ENCODE results near the gene HPN. TPM values are rescaled to one million over a fixed set of nuclear protein-coding genes. Genes with fewer than 3 reads are reported as not detected.

Gene HPN
- total and polyA plus RNA-seq, 2 donors from 2014 or later, result 134 to 331 TPM

- Histone ChIP-seq H3K27ac (ENCODE audit: low read depth in 2 of 2, low read length in 2 of 2) (no peak overlapping the region), H3K9me3 (ENCODE audit: control insufficient read depth in 2 of 3, insufficient read depth in 1 of 3, low read length in 3 of 3) (no peaks in the 10 kb centered on the region), H3K4me1 (ENCODE audit: control insufficient read depth in 2 of 3, insufficient read depth in 2 of 3, low read depth in 1 of 3, low read length in 3 of 3) (peaks cover 0 to 8% (median 0%) of the 10 kb centered on the region in 3 donors), H3K4me3 (ENCODE audit: low read length in 3 of 3) (no peak overlapping the region), H3K36me3 (ENCODE audit: control insufficient read depth in 2 of 3, insufficient read depth in 3 of 3, low read length in 3 of 3) (peaks cover 4 to 19% (median 5%) of the 10 kb centered on the region in 3 donors), H3K9ac (ENCODE audit: low read length in 3 of 3) (no peak overlapping the region), H3K27me3 (ENCODE audit: control insufficient read depth, insufficient read depth, low read length) (no peaks in the 10 kb centered on the region)
- FAIRE-seq, result no peak
- no peak for DNase-seq
- TF ChIP-seq CTCF (IDR thresholded peaks at IDR 0.05; ENCODE audit: borderline replicate concordance, extremely low read depth, insufficient read depth), result no peak
- intact Hi-C loops (cut with DNase I), result no loop called here
Observed at GRCh38 chr19:35008891-35009341, 32.6 kb upstream of the HPN start.

- FAIRE-seq, result no peak
- intact Hi-C loops (cut with DNase I), result loop anchor here (5.0 kb wide), 1 partner anchor 37 kb away; no protein-coding TSS in a partner anchor
Observed at GRCh38 chr19:35009424-35010415, 31.8 kb upstream of the HPN start.

GRCh38 chr19:35011091-35011689, 30.3 kb upstream of the HPN start:
- intact Hi-C loops (cut with DNase I), result loop anchor here (5.0 kb wide), 1 partner anchor 39 kb away; no protein-coding TSS in a partner anchor
- DNase-seq, result no peak
- H3K9me3 ChIP-seq (ENCODE audit: control insufficient read depth in 2 of 3, insufficient read depth in 1 of 3, low read length in 3 of 3), result no peaks in the 10 kb centered on the region
- no peak for FAIRE-seq
- H3K36me3 ChIP-seq (ENCODE audit: control insufficient read depth in 2 of 3, insufficient read depth in 3 of 3, low read length in 3 of 3), result peaks cover 6 to 19% (median 6%) of the 10 kb centered on the region in 3 donors
- no peak overlapping the region for H3K27ac ChIP-seq (ENCODE audit: low read depth in 2 of 2, low read length in 2 of 2)
- H3K27me3 ChIP-seq (ENCODE audit: control insufficient read depth, insufficient read depth, low read length), result no peaks in the 10 kb centered on the region
- H3K4me3 ChIP-seq (ENCODE audit: low read length in 3 of 3), result no peak overlapping the region
- no peak for TF ChIP-seq CTCF (IDR thresholded peaks at IDR 0.05; ENCODE audit: borderline replicate concordance, extremely low read depth, insufficient read depth)
- H3K4me1 ChIP-seq (ENCODE audit: control insufficient read depth in 2 of 3, insufficient read depth in 2 of 3, low read depth in 1 of 3, low read length in 3 of 3), result peaks cover 0 to 11% (median 0%) of the 10 kb centered on the region in 3 donors
- H3K9ac ChIP-seq (ENCODE audit: low read length in 3 of 3), result no peak overlapping the region

More at GRCh38 chr19:35009424-35010415, 31.8 kb upstream of the HPN start:
- peaks cover 0 to 11% (median 0%) of the 10 kb centered on the region in 3 donors for H3K4me1 ChIP-seq (ENCODE audit: control insufficient read depth in 2 of 3, insufficient read depth in 2 of 3, low read depth in 1 of 3, low read length in 3 of 3)
- no peaks in the 10 kb centered on the region for H3K27me3 ChIP-seq (ENCODE audit: control insufficient read depth, insufficient read depth, low read length)
- no peak for TF ChIP-seq CTCF (IDR thresholded peaks at IDR 0.05; ENCODE audit: borderline replicate concordance, extremely low read depth, insufficient read depth)
- no peak overlapping the region for H3K27ac ChIP-seq (ENCODE audit: low read depth in 2 of 2, low read length in 2 of 2)
- peaks cover 4 to 19% (median 6%) of the 10 kb centered on the region in 3 donors for H3K36me3 ChIP-seq (ENCODE audit: control insufficient read depth in 2 of 3, insufficient read depth in 3 of 3, low read length in 3 of 3)
- no peak for DNase-seq
- H3K9me3 ChIP-seq (ENCODE audit: control insufficient read depth in 2 of 3, insufficient read depth in 1 of 3, low read length in 3 of 3), result no peaks in the 10 kb centered on the region
- no peak overlapping the region for H3K9ac ChIP-seq (ENCODE audit: low read length in 3 of 3)
- no peak overlapping the region for H3K4me3 ChIP-seq (ENCODE audit: low read length in 3 of 3)
